ENCODE data around the gene HMX3.

DNA sequence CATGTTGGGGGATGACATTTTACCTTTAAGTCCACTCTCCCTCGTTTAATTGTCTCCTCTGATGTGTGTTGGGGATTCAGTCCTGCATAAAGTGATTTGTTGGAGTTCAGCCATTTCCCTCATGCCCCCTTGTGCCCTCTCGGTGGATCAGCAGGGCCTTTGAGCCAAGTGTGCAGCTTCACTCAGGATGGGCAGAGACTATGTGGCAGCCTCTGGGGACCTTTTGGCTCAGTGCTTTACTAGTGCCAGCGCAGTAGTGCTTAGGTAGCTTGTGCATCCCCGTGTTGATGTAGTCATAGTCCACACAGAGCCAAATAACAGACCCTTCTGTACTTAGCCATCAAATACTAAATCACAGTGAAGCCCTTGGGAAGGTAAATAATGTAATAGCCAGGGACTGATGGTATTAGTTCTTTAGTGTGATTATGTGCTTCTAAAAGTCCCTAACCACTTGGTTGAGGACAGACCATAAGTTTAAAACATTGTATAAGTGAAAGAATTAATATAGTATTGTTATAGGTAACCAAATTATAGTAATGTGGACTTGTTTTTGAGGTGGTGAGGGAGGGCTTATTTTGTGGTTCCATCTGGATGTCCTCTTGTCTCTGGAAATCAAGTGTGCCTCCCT, 29.8 kb downstream of the HMX3 start:
- TF ChIP-seq, protein P1, sequence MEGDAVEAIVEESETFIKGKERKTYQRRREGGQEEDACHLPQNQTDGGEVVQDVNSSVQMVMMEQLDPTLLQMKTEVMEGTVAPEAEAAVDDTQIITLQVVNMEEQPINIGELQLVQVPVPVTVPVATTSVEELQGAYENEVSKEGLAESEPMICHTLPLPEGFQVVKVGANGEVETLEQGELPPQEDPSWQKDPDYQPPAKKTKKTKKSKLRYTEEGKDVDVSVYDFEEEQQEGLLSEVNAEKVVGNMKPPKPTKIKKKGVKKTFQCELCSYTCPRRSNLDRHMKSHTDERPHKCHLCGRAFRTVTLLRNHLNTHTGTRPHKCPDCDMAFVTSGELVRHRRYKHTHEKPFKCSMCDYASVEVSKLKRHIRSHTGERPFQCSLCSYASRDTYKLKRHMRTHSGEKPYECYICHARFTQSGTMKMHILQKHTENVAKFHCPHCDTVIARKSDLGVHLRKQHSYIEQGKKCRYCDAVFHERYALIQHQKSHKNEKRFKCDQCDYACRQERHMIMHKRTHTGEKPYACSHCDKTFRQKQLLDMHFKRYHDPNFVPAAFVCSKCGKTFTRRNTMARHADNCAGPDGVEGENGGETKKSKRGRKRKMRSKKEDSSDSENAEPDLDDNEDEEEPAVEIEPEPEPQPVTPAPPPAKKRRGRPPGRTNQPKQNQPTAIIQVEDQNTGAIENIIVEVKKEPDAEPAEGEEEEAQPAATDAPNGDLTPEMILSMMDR (IDR thresholded peaks at IDR 0.05), result no peak
- no peak for TF ChIP-seq POLR2A (IDR thresholded peaks at IDR 0.05)
